CD4-positive, alpha-beta T cell treated with Interleukin-17A for 4 hours (primary cell): ENCODE results near the gene BCAS4.
A peak's percentile ranks its signal among the peaks of the same experiment; 100 is the strongest.

Experiments used
- DNase-seq: peaks from one replicate; pipeline ENCODE4 v3.0.0-alpha.2; 2020; ENCODE audit warnings: mixed read lengths

The BCAS4 gene

DNA sequence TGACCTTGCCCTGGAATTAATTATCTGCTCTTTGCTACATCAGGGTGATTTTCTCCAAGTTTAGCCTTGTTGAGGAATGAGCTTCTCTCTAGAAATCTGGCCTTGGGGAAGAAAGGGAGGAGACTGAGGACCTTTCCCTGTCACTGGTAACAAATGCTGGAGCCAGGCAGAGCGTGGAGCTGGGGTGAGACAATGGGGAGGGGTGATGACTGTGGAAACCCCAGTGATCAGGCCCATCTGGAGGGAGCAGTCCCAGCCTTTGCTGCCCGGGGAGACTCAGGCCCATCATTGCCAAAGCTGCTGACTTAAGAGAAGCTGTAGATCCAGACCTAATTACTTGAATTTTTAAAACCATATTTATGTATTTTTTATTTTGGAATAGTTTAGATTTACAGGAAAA, 31.3 kb downstream of the BCAS4 start:
- DNase-seq, result no peak

GRCh38 chr20:50828363-50829136, 33.7 kb downstream of the BCAS4 start:
- DNase-seq, result no peak

DNA sequence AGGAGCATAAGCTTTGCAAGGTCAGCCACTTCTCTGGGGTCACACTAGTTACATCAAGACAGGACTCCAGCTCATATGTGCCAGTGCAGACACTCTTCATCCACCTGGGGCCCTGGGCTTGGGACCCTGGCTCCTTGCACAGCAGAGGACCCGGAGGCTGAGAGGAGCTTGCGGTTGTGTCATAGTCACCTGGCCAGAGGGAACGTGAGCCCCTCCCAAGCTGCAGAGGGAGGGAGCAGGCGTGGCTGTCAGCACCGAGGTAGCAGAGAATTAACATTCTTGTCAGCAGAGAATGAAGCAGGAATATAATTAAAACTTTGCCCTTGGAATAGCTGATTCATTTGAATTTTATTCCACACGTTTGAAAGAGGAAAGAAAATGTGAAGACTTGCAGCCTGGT, 36.8 kb downstream of the BCAS4 start:
- DNase-seq, result no peak

- DNase-seq, result no peak
Observed at GRCh38 chr20:50834599-50835005, 39.7 kb downstream of the BCAS4 start.

DNA sequence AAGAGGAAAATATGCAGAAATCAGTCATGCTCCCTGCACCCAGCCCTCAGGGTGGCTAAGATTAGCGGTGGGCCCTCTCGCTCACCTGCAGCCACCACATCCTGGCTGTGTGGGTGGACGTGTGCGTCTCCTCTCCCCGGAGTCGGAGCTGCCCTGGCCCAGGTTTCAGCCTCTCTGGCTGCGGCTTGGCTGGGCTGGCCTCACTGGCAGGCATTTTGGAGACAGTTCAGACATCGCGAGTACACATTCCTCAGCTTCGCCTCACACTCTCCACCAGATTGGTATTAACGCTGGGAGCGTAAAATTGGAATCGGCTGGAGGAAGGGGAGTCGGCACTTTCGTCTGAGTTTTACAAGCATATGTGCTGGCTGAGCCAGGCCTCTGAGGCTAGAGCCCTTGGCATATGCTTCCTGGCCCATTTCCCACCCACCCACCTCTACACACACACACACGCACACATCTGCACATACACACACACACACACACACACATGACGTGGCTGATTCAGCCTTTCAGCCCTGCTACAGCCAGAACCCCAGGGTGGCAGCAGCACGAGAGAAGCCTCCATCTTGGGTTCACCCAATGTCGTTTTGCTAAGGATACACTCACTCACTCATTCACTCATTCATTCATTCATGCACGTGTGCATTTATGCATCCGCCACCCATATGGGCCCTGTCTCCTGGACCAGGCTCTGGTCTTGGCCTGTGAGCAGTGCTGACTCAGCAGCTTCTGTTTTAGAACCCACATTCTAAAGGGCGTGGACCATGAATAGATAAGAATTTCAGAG, 42.9 kb downstream of the BCAS4 start:
- DNase-seq, result no peak

- no peak for DNase-seq
Observed at GRCh38 chr20:50838322-50838625, 43.4 kb downstream of the BCAS4 start.

GRCh38 chr20:50838707-50839385, 44.0 kb downstream of the BCAS4 start:
- no peak for DNase-seq

GRCh38 chr20:50842821-50843220, 48.0 kb downstream of the BCAS4 start:
- no peak for DNase-seq

GRCh38 chr20:50843331-50844276, 48.7 kb downstream of the BCAS4 start:
- DNase-seq, result no peak

DNA sequence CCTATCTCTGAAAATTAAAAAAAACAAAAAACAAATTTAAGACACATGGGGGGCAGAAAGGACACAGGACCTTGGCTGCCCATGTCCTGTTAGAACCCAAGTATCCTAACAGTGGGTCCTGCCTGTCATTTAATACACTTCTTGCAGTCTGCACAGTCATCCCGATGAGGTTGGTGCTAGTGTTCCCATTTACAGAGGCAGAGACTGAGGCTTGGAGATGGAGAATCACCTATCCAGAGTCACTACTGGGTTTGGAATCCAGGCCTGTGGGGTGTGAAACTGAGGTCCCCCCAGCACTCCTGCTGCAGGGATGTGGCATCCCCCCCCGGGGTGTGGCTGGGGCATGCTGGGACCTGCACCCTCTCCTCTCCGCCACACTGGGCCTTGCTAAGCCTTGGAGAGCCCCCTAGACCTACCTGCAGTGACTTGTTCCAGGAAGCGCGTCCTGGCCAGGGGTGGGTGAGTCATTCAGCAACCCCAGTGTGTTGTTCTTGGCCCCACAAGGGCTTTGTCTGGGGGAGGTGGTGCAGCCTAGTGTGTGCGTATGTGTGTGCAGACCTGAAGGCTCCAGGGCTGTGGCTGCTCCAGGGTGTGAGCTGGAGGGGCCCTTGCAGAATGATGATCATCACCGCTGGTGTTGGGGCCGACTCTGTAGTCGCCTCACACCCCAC, 49.7 kb downstream of the BCAS4 start:
- DNase-seq, result peak; percentile 34

GRCh38 chr20:50845566-50846215, 50.8 kb downstream of the BCAS4 start:
- no peak for DNase-seq

GRCh38 chr20:50848341-50848808, 53.5 kb downstream of the BCAS4 start:
- DNase-seq, result no peak

DNA sequence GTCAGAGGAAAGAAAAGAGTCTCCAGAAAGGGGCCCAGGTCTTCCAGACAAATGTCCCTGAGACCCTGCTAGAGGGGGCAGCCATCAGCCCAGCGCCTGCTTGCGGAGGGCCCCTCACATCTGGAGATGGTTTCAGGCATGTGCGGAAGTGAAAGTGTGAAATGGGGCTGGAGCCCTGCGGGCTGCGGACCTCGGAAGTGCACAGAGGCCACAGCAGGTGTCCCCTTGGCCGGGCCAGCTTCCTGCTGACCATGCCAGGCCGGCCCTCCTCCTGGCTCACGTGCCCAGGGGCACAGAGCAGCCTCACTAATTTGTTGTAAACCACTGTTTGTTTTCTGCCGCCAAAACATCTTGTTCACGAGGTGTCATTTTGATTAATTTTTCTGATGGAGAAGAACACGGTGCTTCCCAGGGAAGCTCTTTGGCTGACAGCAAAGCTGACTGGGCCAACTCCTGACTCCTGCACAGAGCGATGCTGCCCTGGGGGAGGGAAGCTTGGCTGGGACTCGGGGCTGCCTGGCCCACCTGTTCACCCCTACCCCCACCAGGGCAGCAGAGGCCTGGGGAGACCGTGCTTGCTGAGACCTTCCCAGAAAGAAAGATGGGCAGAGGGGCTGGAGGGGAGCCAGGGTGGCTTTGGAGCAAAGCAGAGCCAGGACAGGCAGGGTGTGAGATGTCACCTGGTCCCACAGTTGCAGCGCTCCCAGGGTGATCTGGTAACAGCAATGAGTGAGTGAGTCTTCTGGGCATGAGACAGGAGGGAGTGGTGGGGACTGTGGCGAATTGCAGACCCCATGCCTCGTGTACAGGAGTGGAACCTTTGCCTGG, 54.2 kb downstream of the BCAS4 start:
- no peak for DNase-seq

GRCh38 chr20:50850721-50851286, 55.9 kb downstream of the BCAS4 start:
- DNase-seq, result no peak

- no peak for DNase-seq
Observed at GRCh38 chr20:50852085-50852484, 57.2 kb downstream of the BCAS4 start.

DNA sequence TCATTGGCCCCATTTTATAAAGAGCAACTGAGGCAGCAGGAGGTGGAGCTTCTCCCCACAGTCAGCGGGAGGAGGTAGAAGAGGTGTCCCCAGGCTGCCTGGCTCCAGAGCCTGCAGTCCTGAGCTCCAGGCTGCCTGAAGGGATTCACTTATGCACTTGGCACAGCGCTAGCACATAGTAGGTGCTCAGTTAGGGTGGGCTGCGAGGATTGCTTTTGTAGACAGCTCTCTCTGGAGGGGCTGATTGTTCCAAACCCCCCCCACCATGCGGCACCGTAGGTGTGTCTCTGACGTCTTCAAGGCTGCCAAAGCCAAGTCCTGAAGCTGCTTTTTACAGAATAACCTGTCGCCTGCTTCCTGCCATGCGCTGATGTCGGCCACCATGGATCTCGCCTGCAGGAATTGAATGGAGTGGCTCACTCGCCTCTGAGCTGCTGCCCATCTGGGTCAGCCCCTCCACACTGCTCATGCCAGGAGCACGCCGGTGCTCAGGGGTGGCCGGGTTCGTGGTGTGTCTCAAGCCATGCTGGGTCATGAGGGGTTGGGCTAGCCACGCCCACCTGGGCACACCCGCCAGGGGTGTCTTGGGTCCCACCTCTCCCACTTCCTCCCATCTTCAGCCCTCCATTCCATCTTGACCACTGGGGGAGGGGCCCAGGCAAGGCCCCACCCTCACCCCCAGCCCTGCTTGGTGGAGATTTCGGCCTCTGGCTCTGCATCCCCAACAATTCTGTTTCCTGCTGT, 59.8 kb downstream of the BCAS4 start:
- DNase-seq, result no peak

DNA sequence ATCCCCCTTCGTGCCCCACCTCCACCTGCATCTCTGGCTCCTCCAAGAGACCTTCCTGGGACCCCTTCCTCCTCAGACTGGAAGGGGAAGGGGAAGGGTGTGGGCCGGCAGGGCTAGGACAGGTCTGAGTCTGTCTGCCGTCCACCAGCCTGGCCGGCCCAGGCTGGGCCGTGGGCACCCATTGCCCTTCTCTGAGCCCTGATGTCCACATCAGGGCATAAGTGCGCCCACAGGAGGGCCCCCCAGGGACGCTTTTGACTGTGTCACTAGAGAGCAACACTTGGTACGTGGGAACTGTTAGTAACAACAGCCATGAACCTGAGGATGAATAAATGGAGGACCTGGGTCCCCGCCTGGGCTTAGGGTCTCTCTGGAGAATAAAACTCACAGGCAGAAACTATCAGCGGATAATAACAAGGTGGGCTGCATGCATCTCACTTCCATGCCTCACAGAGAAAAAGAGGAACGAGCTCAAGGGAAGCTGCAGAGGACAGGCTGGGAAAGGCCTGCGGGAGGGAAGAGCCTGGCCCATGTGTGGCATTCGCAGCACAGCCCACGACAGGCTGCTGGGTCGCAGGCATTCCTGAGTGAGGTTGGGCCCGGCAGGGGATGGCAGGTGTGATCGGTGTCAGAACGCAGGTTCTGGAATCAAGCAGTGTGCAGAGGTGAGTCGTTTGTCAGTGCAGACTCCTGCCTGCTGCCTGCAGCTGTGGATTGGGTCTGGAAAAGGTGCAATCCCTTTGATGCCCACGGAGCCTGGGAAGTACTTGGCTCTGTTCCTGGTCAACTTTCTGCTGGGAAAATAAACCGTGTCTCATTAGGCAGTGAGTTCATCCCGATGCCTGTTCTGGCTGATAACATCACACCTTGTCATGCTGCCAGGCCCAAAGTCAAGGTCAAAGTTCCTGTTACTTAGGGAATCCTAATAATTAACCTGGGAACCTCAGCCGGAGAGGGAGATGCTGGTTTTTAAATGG, 60.9 kb downstream of the BCAS4 start:
- DNase-seq, result no peak

DNA sequence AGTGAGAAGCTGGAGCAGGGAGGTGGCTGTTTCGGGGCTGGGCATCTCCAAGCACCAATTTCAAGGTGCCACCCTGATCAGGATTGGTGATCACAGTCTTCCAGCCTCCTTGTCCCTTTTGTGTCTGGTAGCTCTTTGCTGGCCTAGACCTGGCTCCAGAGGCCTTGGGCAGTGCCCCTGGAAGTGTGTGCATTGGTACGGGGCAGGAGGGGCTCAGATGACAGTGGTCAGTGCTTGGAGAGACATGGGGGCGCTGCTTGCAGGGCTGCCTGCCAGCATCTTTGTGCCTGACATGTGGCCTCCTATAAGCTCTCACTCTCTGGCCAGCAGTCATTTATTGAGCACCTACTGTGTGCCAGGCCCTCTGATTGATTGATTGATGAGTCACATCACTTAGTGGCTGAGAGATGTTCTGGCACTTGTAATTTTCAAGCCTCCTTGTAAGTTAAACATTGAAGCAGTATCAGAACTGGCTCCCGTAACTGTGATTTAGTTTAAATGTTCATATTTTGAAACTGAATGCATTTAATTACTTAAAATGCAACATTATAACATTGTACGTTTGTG, 61.7 kb downstream of the BCAS4 start:
- no peak for DNase-seq
